Psoas muscle (tissue), 8 donors: ENCODE results near the gene SLC9A7. TPM values are rescaled to one million over a fixed set of nuclear protein-coding genes. Genes with fewer than 3 reads are reported as not detected.
"Not testable (repeated sequence)": the region's sequence is repeated elsewhere in the genome, so short reads cannot be mapped to it uniquely, and the experiment has no call there.

Source experiments
- ATAC-seq, 4 donors: fragments of 200-7000 bp; cut with Tn5 transposase; one replicate each; pipeline ENCODE4 v1.9.1; 2020; ENCODE audit warnings: moderate library complexity in 3 of 4, mild to moderate bottlenecking in 2 of 4
- DNase-seq, 2 donors: peaks; one replicate each; pipeline ENCODE4 v3.0.0-alpha.2; 2020
- H3K27ac ChIP-seq: fragments of 200-600 bp; one replicate; pipeline ENCODE4 v1.8.0; 2022
- H3K27me3 ChIP-seq, 3 donors: fragments of 200-600 bp in 1 of 3; one replicate each; pipeline versions ENCODE4 v1.6.1 to v1.8.0; 2013 to 2022; ENCODE audit warnings: low read length in 2 of 3, mild to moderate bottlenecking in 2 of 3, moderate library complexity in 1 of 3; ENCODE audit not compliant: insufficient read depth in 3 of 3
- H3K36me3 ChIP-seq, 2 donors: fragments of 200-600 bp in 1 of 2; one replicate each; pipeline versions ENCODE4 v1.6.1 to v1.8.0; 2013 to 2022; ENCODE audit warnings: low read depth in 1 of 2, mild to moderate bottlenecking in 1 of 2, moderate library complexity in 1 of 2; ENCODE audit not compliant: insufficient read depth in 1 of 2
- H3K4me1 ChIP-seq: fragments of 200-600 bp; one replicate; pipeline ENCODE4 v1.8.0; 2022
- H3K4me3 ChIP-seq: fragments of 200-600 bp; one replicate; pipeline ENCODE4 v1.8.0; 2022; ENCODE audit warnings: mild to moderate bottlenecking
- H3K9me3 ChIP-seq: fragments of 200-600 bp; one replicate; pipeline ENCODE4 v1.8.0; 2022
- CTCF ChIP-seq: fragments of 200-600 bp; IDR thresholded peaks from one replicate; pipeline ENCODE4 v1.8.0; 2022; ENCODE audit warnings: antibody characterized with exemption
- WGBS, 3 donors: extraction: QIAGEN DNeasy Blood & Tissue Kit; methylation state at CpG; one replicate each; pipeline versions ENCODE4 v1.1.6 to v1.1.7; 2013; 5-methylcytosine and 5-hydroxymethylcytosine counted together
- intact Hi-C, 2 donors: fragments of 100-400 bp; cut with DNase I; formaldehyde crosslinking; loops; one replicate each; pipeline versions ENCODE4 v1.11.0 to v1.14.2; 2022
- polyA plus RNA-seq, 3 donors: library from polyadenylated mRNA; stranded (reverse); fragments of 200-250 nt; gene quantifications; one replicate each; pipeline ENCODE4 v1.2.3, GENCODE V29; 2013
- total RNA-seq, 4 donors: library from RNA; stranded (reverse); fragmentation: NEBNext Ultra II Directional in 2 of 4; extraction: Animal tissue kit (Norgen Biotek cat#: 25700) in 2 of 4; gene quantifications; one replicate each; pipeline versions ENCODE4 v1.2.1 to v1.2.4, GENCODE V29; 2021 to 2023
- donor health status: healthy with polysubstance abuse.
- donor health status: DM: no; HTN: no; CAD: no; lungs with moderate emphysema.
- donor health status: Bipolar disorder and iron deficiency.
- donor health status: healthy.
- donor health status: DM: yes; HTN: yes; CAD: no.
- donor health status: DM: no; HTN: no; CAD: no.
- donor health status: DM: no; HTN: no; CAD: no.
- donor health status: DM: yes; HTN: yes; CAD: no.

SLC9A7 gene
- total and polyA plus RNA-seq, 7 donors = 1.5 to 14.0 (median 8.2) TPM

GRCh38 chrX:46735622-46736021 is 23.3 kb downstream of the SLC9A7 start:
- 78 to 100% (median 93%) methylated on average over 2 of the region's 2 CpGs for WGBS, 3 donors
- no peaks in the 10 kb centered on the region for H3K27me3 ChIP-seq
- no peaks in the 10 kb centered on the region for H3K4me1 ChIP-seq
- DNase-seq (no peak), ATAC-seq (no peak)
- no peak for TF ChIP-seq CTCF
- peaks cover 28% of the 10 kb centered on the region for H3K9me3 ChIP-seq
- no peak overlapping the region for H3K27ac ChIP-seq
- H3K36me3 ChIP-seq = no peaks in the 10 kb centered on the region
- intact Hi-C loops = no loop called here
- H3K4me3 ChIP-seq = no peak overlapping the region

- intact Hi-C loops = no loop called here
- Histone ChIP-seq H3K36me3 (no peaks in the 10 kb centered on the region), H3K4me3 (no peak overlapping the region), H3K9me3 (peaks cover 24% of the 10 kb centered on the region), H3K27ac (no peak overlapping the region), H3K27me3 (no peaks in the 10 kb centered on the region), H3K4me1 (no peaks in the 10 kb centered on the region)
- DNase-seq (no peak), ATAC-seq (no peak)
- 38 to 80% (median 67%) methylated on average over 1 of the region's 1 CpG for WGBS, 3 donors
- no peak for TF ChIP-seq CTCF
Measured at GRCh38 chrX:46733226-46733625, 25.7 kb downstream of the SLC9A7 start.

GRCh38 chrX:46730765-46731164 is 28.2 kb downstream of the SLC9A7 start:
- no peak overlapping the region for H3K27ac ChIP-seq
- WGBS, 3 donors = 62 to 81% (median 76%) methylated on average over 1 of the region's 1 CpG
- ATAC-seq = no peak

GRCh38 chrX:46727441-46727840 is 31.5 kb downstream of the SLC9A7 start:
- 80 to 81% (median 80%) methylated on average over 5 of the region's 5 CpGs for WGBS, 3 donors
- no peak for TF ChIP-seq CTCF
- no peak for ATAC-seq
- no peak overlapping the region for H3K27ac ChIP-seq
- intact Hi-C loops = no loop called here
- H3K4me3 ChIP-seq = no peak overlapping the region
- H3K27me3 ChIP-seq = no peaks in the 10 kb centered on the region
- H3K36me3 ChIP-seq = no peaks in the 10 kb centered on the region
- H3K4me1 ChIP-seq = no peaks in the 10 kb centered on the region
- no peak for DNase-seq
- H3K9me3 ChIP-seq = no peaks in the 10 kb centered on the region

More at GRCh38 chrX:46730765-46731164, 28.2 kb downstream of the SLC9A7 start:
- Histone ChIP-seq H3K9me3 (peaks cover 12% of the 10 kb centered on the region), H3K4me3 (no peak overlapping the region), H3K4me1 (no peaks in the 10 kb centered on the region), H3K36me3 (no peaks in the 10 kb centered on the region), H3K27me3 (no peaks in the 10 kb centered on the region)
- intact Hi-C loops = no loop called here
- no peak for DNase-seq
- no peak for TF ChIP-seq CTCF

- 57 to 83% (median 62%) methylated on average over 3 of the region's 3 CpGs for WGBS, 3 donors
- intact Hi-C loops, DNase-seq, H3K36me3 ChIP-seq, H3K27ac ChIP-seq, H3K9me3 ChIP-seq, H3K4me1 ChIP-seq, H3K4me3 ChIP-seq, H3K27me3 ChIP-seq: not testable (repeated sequence)
- peak in 1 of 4 donors; percentile 28 for ATAC-seq
Measured at GRCh38 chrX:46723569-46723927, 35.4 kb downstream of the SLC9A7 start.
